Measurements from ENCODE around the gene TMEM205. TPM values are rescaled to one million over a fixed set of nuclear protein-coding genes. Genes with fewer than 3 reads are reported as not detected.
"Not testable (repeated sequence)": the region's sequence is repeated elsewhere in the genome, so short reads cannot be mapped to it uniquely, and the experiment has no call there.

Gene TMEM205
- total RNA-seq, 2 experiments from 2014 or later, result 23.6 to 29.6 TPM

DNA sequence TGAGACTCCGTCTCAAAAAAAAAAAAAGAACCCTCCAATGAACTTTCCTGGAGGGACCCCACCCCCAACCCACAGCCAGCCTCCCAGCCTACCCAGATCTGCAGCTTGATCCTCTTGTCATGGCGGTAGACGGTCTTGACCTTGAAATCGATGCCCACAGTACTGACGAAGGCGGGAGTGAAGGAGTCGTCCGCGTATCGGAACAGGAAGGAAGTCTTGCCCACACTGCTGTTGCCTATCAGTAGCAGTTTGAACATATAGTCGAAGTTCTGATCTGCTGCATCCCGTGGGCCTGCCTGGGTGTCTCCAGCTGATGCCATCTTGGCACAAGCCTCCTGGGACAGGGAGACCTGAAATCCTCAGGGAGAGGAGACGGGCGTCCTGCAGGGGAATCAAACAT, 9.0 kb downstream of the TMEM205 start:
- DNase-seq (peak; percentile 40), ATAC-seq (no peak)
- peak overlapping the region; percentile 56 for H3K27ac Mint-ChIP-seq
- ChIA-PET CTCF (interaction anchor here (1.1 to 1.4 kb wide), 3 partner anchors 10 to 44 kb away, joined by 3 to 5 read pairs (median 4); no protein-coding TSS in a partner anchor), POLR2A (interaction anchor here (0.6 to 1.4 kb wide), 2 partner anchors 12 to 35 kb away, joined by 3 read pairs; no protein-coding TSS in a partner anchor)
- peaks cover 28% of the 10 kb centered on the region for H3K36me3 Mint-ChIP-seq (ENCODE audit: low read depth)
- H3K9me3 Mint-ChIP-seq (ENCODE audit: insufficient read depth), result no peaks in the 10 kb centered on the region
- no peaks in the 10 kb centered on the region for H3K27me3 Mint-ChIP-seq (ENCODE audit: low read depth)
- H3K4me3 Mint-ChIP-seq, result peak overlapping the region; percentile 36
- peaks cover 28% of the 10 kb centered on the region for H3K4me1 Mint-ChIP-seq (ENCODE audit: low read depth)

DNA sequence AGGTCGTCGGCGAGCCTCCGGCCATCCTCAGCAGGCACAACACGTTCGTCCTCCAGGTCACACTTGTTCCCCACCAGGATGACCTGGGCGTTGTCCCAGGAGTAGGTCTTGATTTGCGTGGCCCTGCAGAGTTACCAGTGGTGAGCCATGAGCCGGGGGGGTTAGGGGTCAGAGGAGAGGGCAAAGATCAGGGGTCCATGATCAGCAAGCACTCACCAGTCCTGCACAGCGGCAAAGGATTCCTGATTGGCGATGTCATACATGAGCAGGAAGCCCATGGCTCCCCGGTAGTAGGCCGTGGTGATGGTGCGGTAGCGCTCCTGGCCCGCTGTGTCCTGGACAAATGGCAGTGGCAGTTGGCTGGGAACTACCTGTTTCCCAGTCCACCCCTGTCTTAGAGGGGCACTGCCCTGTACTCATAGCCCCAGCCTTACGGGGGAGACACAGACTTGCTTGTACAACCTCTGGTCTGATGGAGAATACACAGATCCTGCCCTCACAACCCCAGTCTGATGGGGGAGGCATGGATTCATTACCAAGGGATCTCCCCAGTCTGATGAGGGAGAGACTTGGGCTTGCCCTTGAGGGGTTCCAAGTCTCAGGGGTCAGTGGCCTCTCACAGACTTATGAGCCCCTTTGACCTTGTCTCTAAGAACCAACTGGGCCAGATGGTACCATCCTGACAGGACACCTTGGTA, 10.5 kb downstream of the TMEM205 start:
- Mint-ChIP-seq H3K4me1 (ENCODE audit: low read depth) (peaks cover 28% of the 10 kb centered on the region), H3K4me3 (no peak overlapping the region), H3K36me3 (ENCODE audit: low read depth) (peaks cover 25% of the 10 kb centered on the region), H3K27ac (no peak overlapping the region), H3K27me3 (ENCODE audit: low read depth) (no peaks in the 10 kb centered on the region), H3K9me3 (ENCODE audit: insufficient read depth) (no peaks in the 10 kb centered on the region)
- no peak for DNase-seq
- ChIA-PET CTCF (no interaction called here), POLR2A (interaction anchor here (1.4 kb wide), 1 partner anchor 11 kb away, joined by 3 read pairs; no protein-coding TSS in a partner anchor)
- no peak for ATAC-seq

DNA sequence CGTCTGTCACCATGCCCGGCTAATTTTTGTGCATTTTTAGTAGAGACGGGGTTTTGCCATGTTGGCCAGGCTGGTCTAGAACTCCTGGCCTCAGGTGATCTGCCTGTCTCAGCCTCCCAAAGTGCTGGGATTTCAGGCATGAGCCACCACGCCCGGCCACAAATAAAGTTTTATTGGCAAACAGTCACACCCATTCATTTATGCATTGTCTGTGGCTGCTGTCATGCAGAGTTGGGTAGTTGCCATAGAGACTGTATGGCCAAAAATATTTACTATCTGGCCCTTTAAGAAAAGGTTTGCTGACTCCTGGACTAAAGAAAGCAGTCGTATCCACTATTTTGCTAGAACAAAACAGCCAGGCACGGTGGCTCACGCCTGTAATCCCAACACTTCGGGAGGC, 12.2 kb downstream of the TMEM205 start:
- CTCF ChIA-PET; H3K4me3 Mint-ChIP-seq; H3K9me3 Mint-ChIP-seq (ENCODE audit: insufficient read depth); ATAC-seq; POLR2A ChIA-PET; DNase-seq; H3K27me3 Mint-ChIP-seq (ENCODE audit: low read depth); H3K27ac Mint-ChIP-seq: not testable (repeated sequence)
- peaks cover 25% of the 10 kb centered on the region for H3K36me3 Mint-ChIP-seq (ENCODE audit: low read depth)
- peaks cover 19% of the 10 kb centered on the region for H3K4me1 Mint-ChIP-seq (ENCODE audit: low read depth)

DNA sequence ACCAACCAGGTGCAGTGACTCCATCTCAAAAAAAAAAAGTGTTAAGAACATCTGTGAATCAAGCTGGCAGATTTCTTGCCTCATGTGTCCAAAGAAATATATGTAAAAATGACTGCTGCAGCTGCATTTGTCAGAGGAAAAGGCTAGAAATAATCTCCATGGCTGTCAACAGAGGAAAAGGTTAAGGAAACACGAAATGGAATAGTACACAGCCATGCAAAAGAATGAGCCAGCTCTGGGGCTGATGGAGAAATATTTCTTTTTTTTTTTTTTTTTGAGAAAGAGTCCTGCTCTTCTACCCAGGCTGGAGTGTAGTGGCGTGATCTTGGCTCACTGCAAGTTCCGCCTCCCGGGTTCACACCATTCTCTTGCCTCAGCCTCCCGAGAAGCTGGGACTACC, 13.2 kb downstream of the TMEM205 start:
- Mint-ChIP-seq H3K4me3 (no peak overlapping the region), H3K9me3 (ENCODE audit: insufficient read depth) (no peaks in the 10 kb centered on the region), H3K4me1 (ENCODE audit: low read depth) (peaks cover 11% of the 10 kb centered on the region), H3K27ac (no peak overlapping the region), H3K27me3 (ENCODE audit: low read depth) (no peaks in the 10 kb centered on the region), H3K36me3 (ENCODE audit: low read depth) (peaks cover 25% of the 10 kb centered on the region)
- DNase-seq (no peak), ATAC-seq (no peak)
- ChIA-PET POLR2A (no interaction called here), CTCF (interaction anchor here (1.5 kb wide), 1 partner anchor 23 kb away, joined by 4 read pairs; no protein-coding TSS in a partner anchor)

DNA sequence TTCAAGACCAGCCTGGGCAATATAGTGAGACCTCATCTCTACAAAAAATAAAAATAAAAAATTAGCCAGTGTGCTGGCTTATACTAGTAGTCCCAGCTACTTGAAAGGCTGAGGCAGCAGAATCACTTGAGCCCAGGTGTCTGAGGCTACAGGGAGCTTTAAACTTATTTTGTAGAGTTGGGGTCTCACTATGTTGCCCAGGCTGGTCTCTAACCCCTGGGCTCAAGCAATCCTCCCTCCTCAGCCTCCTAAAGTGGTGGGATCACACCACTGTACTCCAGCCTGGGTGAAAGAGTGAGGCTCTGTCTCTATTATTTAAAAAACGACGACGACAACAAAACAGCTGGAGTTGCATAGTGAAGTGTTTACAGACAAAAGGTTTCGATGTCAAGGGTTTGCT, 14.6 kb downstream of the TMEM205 start:
- H3K9me3 Mint-ChIP-seq (ENCODE audit: insufficient read depth), result no peaks in the 10 kb centered on the region
- ATAC-seq, result no peak
- H3K36me3 Mint-ChIP-seq (ENCODE audit: low read depth), result peaks cover 21% of the 10 kb centered on the region
- POLR2A ChIA-PET, result interaction anchor here (0.8 to 1.0 kb wide), 2 partner anchors 8 to 9 kb away, joined by 3 read pairs; partner anchors contain the start of gene RAB3D
- H3K27ac Mint-ChIP-seq, result no peak overlapping the region
- H3K4me3 Mint-ChIP-seq, result no peak overlapping the region
- H3K4me1 Mint-ChIP-seq (ENCODE audit: low read depth), result no peaks in the 10 kb centered on the region
- CTCF ChIA-PET, result interaction anchor here (0.8 to 1.5 kb wide), 3 partner anchors 22 to 51 kb away, joined by 3 to 4 read pairs (median 3); no protein-coding TSS in a partner anchor
- no peak for DNase-seq
- H3K27me3 Mint-ChIP-seq (ENCODE audit: low read depth), result no peaks in the 10 kb centered on the region

DNA sequence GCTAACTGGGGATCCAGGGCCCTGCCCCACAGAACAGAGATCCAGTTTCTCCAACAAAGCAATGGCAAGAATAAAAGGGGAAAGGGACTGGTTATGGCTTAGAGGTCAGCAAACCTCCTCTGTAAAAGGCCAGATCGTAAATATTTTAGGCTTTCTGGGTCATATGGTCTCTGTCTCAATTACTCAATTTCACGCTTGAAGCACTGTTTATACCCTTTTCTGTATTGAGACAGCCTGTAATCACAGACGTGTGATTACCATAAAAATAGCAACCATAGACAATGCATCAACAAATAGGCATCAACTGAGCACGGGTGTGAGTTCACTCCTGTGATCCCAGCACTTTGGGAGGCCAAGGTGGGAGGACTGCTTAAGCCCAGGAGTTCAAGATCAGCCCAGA, 15.9 kb downstream of the TMEM205 start:
- H3K9me3 Mint-ChIP-seq (ENCODE audit: insufficient read depth), result no peaks in the 10 kb centered on the region
- DNase-seq, result no peak
- no peaks in the 10 kb centered on the region for H3K4me1 Mint-ChIP-seq (ENCODE audit: low read depth)
- ATAC-seq, result no peak
- no peak overlapping the region for H3K27ac Mint-ChIP-seq
- peaks cover 10% of the 10 kb centered on the region for H3K36me3 Mint-ChIP-seq (ENCODE audit: low read depth)
- ChIA-PET POLR2A (no interaction called here), CTCF (no interaction called here)
- H3K4me3 Mint-ChIP-seq, result no peak overlapping the region
- no peaks in the 10 kb centered on the region for H3K27me3 Mint-ChIP-seq (ENCODE audit: low read depth)

DNA sequence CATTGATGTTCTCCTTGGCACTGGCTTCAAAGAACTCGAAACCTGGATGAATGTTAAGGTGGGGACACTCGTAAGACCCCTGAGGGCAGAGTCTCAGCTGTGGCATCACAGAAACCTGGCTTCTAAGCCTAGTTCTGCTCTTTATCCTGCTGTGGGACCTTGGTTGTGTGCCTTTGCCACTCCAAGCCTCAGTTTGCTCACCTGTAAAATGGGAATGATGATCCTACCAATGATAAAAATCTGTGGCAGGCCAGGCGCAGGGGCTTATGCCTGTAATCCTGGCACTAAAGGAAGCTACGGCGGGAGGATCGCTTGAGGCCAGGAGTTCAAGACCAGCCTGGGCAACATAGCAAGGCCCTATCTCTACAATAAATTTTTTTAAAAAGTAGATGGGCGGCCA, 20.5 kb downstream of the TMEM205 start:
- POLR2A ChIA-PET, result interaction anchor here (1.3 to 2.4 kb wide), 2 partner anchors 11 to 50 kb away, joined by 3 to 15 read pairs; no protein-coding TSS in a partner anchor
- Mint-ChIP-seq H3K27ac (peak overlapping the region; percentile 71), H3K4me3 (no peak overlapping the region), H3K36me3 (ENCODE audit: low read depth) (peaks cover 14% of the 10 kb centered on the region), H3K4me1 (ENCODE audit: low read depth) (peaks cover 37% of the 10 kb centered on the region), H3K27me3 (ENCODE audit: low read depth) (no peaks in the 10 kb centered on the region), H3K9me3 (ENCODE audit: insufficient read depth) (no peaks in the 10 kb centered on the region)
- DNase-seq (no peak), ATAC-seq (no peak)
- CTCF ChIA-PET, result interaction anchor here (2.2 kb wide), 1 partner anchor 56 kb away, joined by 10 read pairs; no protein-coding TSS in a partner anchor

DNA sequence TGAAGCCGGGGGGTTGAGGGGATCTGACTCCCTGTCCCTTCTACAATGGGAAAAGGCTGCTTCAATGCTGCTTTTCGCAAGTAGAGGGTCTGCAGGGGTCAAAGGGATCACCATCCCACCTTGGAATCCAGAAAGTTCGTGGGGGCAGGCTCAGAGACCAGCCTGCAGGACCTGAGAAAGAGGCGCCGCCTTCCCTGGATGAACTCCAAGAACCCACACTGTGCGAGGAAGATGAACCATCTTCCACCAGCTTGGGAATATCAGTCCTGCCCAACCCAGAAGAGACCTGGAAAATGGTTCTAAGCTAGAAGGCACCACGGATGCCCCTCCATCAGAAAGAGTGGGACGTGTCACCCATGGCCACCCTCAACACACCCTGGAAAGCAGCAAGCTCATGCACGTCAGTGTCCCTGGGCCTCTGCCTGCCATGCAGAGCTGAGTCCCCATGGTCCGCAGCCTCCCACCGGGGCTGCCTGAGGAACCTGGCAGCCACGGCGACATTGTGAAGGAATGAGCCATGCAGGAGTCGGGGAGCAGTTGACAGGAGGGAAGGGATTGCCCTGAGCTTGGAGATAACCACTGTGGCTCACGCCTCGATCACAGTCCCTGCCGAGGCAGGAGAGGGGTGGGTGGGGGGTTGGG, 21.2 kb downstream of the TMEM205 start:
- ATAC-seq (no peak), DNase-seq (no peak)
- H3K27ac Mint-ChIP-seq, result peak overlapping the region; percentile 95
- no peaks in the 10 kb centered on the region for H3K27me3 Mint-ChIP-seq (ENCODE audit: low read depth)
- H3K4me1 Mint-ChIP-seq (ENCODE audit: low read depth), result peaks cover 37% of the 10 kb centered on the region
- H3K36me3 Mint-ChIP-seq (ENCODE audit: low read depth), result peaks cover 14% of the 10 kb centered on the region
- ChIA-PET CTCF (interaction anchor here (0.6 to 4.1 kb wide), 2 partner anchors 56 to 193 kb away, joined by 4 to 19 read pairs; no protein-coding TSS in a partner anchor), POLR2A (interaction anchor here (1.2 to 2.4 kb wide), 3 partner anchors 12 to 56 kb away, joined by 3 to 15 read pairs (median 5); no protein-coding TSS in a partner anchor)
- H3K4me3 Mint-ChIP-seq, result peak overlapping the region; percentile 73
- no peaks in the 10 kb centered on the region for H3K9me3 Mint-ChIP-seq (ENCODE audit: insufficient read depth)

DNA sequence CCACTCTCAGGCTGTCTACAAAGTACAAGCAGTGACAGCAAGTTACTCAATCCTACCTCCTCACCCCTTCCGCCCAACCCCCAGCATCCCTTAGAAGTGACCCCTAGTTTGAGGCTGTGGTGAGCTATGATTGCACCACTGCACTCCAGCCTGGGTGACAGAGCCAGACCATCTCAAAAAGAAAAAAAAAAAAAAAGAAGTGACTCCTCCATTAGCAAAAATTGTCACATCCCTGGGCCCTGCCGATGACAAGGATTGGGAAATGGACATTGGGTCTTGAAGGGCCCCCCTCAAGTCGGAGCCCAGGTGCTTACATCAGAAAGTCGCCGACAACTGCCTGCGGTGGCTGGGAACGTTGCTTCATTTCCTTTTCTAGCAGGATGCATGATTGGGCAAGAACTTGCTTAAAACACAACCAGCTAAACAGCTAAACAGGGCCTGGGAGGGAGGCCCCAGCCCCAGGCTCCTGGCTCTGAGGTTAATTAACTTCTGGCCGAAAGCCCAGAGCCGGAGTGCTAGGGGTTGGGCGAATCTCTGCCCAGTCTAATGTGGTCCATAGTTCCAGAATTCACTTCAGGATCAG, 21.9 kb downstream of the TMEM205 start:
- no peaks in the 10 kb centered on the region for H3K27me3 Mint-ChIP-seq (ENCODE audit: low read depth)
- CTCF ChIA-PET, result interaction anchor here (0.6 to 4.1 kb wide), 4 partner anchors 16 to 194 kb away, joined by 3 to 19 read pairs (median 4); partner anchors contain the start of genes CCDC159, RAB3D and TMEM205
- H3K4me3 Mint-ChIP-seq, result peak overlapping the region; percentile 73
- H3K4me1 Mint-ChIP-seq (ENCODE audit: low read depth), result peaks cover 37% of the 10 kb centered on the region
- DNase-seq (peak; percentile 79), ATAC-seq (peak; percentile 85)
- POLR2A ChIA-PET, result interaction anchor here (0.8 to 2.4 kb wide), 5 partner anchors 12 to 59 kb away, joined by 3 to 15 read pairs (median 3); no protein-coding TSS in a partner anchor
- H3K9me3 Mint-ChIP-seq (ENCODE audit: insufficient read depth), result no peaks in the 10 kb centered on the region
- H3K27ac Mint-ChIP-seq, result peak overlapping the region; percentile 95
- H3K36me3 Mint-ChIP-seq (ENCODE audit: low read depth), result peaks cover 14% of the 10 kb centered on the region

DNA sequence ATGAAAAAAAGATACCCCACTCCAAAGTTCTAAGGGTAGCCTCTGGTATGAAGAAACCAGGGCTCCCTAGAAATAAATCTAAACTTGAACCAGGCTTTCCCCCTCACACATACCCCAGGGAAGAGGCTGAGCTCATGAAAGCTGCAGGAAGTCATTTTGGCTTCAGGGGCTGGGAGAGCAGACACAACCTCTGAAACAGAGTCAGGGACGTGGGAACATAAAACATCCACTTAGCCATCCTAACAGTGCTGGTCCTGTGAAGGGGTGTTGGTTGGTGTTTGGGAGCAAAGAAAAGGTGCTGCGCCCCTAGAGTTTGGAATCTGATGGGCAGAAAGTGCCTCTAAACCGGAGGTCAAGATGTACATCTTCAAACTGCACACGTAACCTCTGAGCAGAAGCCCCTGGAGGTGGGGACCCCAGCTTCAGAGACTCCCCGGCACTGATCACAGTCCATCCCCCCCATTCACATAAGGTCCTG, 22.4 kb downstream of the TMEM205 start:
- ATAC-seq (no peak), DNase-seq (no peak)
- ChIA-PET CTCF (interaction anchor here (1.0 to 4.1 kb wide), 4 partner anchors 16 to 57 kb away, joined by 3 to 19 read pairs (median 4); partner anchors contain the start of genes CCDC159, RAB3D, TMEM205 and TSPAN16), POLR2A (interaction anchor here (0.8 to 2.4 kb wide), 5 partner anchors 15 to 59 kb away, joined by 3 to 15 read pairs (median 3); no protein-coding TSS in a partner anchor)
- H3K4me1 Mint-ChIP-seq (ENCODE audit: low read depth), result peaks cover 37% of the 10 kb centered on the region
- H3K27me3 Mint-ChIP-seq (ENCODE audit: low read depth), result no peaks in the 10 kb centered on the region
- H3K9me3 Mint-ChIP-seq (ENCODE audit: insufficient read depth), result no peaks in the 10 kb centered on the region
- peaks cover 14% of the 10 kb centered on the region for H3K36me3 Mint-ChIP-seq (ENCODE audit: low read depth)
- H3K4me3 Mint-ChIP-seq, result peak overlapping the region; percentile 73
- peak overlapping the region; percentile 95 for H3K27ac Mint-ChIP-seq
